ENCODE measurements around the gene ZNF544. TPM values are rescaled to one million over a fixed set of nuclear protein-coding genes. Genes with fewer than 3 reads are reported as not detected.

ZNF544 gene
- total RNA-seq, 4 donors from 2014 or later = 34.2 to 55.1 (median 43.3) TPM

DNA sequence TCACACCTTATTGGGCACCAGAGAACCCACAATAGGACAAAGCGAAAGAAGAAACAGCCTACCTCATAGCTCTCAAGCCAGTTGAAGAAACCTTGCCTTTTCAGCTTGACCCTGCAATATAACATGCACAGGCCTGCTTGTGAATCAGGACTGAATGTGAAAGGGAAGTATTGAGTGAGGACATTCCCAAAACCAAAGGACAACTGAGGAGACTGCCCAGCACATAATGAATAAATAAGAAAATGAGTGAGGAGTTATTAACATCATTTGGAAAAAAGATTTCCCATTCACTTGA, 15.7 kb upstream of the ZNF544 start:
- TF ChIP-seq POLR2A (IDR thresholded peaks at IDR 0.05) = no peak
- TF ChIP-seq, protein P1, sequence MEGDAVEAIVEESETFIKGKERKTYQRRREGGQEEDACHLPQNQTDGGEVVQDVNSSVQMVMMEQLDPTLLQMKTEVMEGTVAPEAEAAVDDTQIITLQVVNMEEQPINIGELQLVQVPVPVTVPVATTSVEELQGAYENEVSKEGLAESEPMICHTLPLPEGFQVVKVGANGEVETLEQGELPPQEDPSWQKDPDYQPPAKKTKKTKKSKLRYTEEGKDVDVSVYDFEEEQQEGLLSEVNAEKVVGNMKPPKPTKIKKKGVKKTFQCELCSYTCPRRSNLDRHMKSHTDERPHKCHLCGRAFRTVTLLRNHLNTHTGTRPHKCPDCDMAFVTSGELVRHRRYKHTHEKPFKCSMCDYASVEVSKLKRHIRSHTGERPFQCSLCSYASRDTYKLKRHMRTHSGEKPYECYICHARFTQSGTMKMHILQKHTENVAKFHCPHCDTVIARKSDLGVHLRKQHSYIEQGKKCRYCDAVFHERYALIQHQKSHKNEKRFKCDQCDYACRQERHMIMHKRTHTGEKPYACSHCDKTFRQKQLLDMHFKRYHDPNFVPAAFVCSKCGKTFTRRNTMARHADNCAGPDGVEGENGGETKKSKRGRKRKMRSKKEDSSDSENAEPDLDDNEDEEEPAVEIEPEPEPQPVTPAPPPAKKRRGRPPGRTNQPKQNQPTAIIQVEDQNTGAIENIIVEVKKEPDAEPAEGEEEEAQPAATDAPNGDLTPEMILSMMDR (IDR thresholded peaks at IDR 0.05) = no peak
- 89 to 100% methylated on average over 1 of the region's 1 CpG for WGBS, 2 donors
- intact Hi-C loops (cut with DNase I; ENCODE audit: low total_unique reads) = no loop called here
- no peak overlapping the region for H3K4me3 ChIP-seq (ENCODE audit: low read depth, poor library complexity, severe bottlenecking)
- no peak for DNase-seq (ENCODE audit: low spot score in 2 of 2)

DNA sequence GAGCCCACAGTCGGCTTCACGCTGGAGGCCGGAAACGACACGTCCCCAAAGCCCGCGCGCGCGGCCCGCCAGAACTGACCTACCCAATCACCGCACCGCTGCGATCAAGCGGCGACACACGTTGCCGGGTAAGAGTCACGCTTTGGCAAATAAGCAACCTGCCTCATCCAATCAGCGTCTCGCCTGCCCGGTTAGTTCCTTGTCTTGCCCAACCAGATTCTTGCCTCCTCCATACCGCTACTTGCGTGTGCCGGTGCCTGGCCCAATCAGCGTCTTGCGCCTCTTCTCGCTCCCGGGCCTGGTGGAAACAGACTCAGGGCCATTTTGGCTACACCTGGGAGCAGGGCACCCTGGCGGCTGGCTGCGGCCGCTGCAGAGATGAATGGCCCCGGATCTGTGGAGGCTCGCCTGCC, 11.6 kb upstream of the ZNF544 start:
- no peak for TF ChIP-seq POLR2A (IDR thresholded peaks at IDR 0.05)
- TF ChIP-seq, protein P1 (IDR thresholded peaks at IDR 0.05) = no peak
- intact Hi-C loops (cut with DNase I; ENCODE audit: low total_unique reads) = no loop called here
- H3K4me3 ChIP-seq (ENCODE audit: low read depth, poor library complexity, severe bottlenecking) = no peak overlapping the region
- no peak for DNase-seq (ENCODE audit: low spot score in 2 of 2)
- 48 to 54% methylated on average over 33 to 34 of the region's 34 CpGs for WGBS, 2 donors

DNA sequence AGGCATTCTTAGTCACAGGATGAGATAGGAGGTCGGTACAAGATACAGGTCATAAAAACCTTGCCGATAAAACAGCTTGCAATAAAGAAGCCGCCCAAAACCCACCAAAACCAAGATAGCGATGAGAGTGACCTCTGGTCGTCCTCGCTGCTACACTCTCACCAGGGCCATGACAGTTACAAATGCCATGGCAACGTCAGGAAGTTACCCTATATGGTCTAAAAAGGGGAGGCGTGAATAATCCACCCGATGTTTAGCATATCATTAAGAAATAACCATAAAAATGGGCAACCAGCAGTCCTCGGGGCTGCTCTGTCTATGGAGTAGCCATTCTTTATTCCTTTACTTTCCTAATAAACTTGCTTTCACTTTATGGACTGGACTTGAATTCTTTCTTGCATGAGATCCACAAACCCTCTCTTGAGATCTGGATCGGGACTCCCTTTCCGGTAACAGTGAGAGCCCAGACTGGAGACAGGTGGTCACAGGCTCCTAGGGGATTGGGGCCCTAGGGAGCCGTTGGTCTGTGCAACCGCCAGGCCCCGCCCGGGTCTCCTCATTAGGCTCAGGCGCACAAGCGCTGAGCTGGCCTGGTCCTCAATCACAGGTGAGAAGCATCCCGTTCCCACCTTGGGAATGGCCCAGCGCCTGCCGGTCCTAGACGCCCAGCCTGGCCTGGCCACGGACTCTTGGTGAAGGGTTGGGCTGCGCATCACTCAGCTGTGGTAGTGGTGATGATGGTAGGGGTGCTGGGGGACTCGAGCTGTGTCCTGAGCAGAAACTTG, 10.9 kb upstream of the ZNF544 start:
- intact Hi-C loops (cut with DNase I; ENCODE audit: low total_unique reads) = no loop called here
- TF ChIP-seq, protein P1 (IDR thresholded peaks at IDR 0.05) = no peak
- no peak for TF ChIP-seq POLR2A (IDR thresholded peaks at IDR 0.05)
- H3K4me3 ChIP-seq (ENCODE audit: low read depth, poor library complexity, severe bottlenecking) = no peak overlapping the region
- WGBS, 2 donors = 91 to 92% methylated on average over 25 of the region's 25 CpGs
- no peak for DNase-seq (ENCODE audit: low spot score in 2 of 2)

DNA sequence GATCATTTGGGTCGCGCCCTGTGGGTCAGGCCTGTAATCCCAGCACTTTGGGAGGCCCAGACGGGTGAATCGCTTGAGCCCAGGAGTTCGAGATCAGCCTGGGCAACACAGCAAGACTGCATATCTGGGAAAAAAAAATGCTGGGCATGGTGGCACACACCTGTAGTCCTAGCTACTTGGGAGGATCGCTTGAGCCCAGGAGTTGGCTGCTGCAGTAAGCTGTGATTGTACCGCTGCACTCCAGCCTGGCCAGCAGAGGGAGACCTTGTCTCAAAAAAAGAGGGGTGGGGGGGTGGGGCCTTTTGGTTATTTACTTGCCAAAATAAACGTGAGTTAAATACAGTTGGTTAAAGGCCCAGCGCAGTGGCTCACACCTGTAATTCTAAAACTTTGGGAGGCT, 9.8 kb upstream of the ZNF544 start:
- WGBS, 2 donors = 48 to 57% methylated on average over 9 of the region's 9 CpGs

DNA sequence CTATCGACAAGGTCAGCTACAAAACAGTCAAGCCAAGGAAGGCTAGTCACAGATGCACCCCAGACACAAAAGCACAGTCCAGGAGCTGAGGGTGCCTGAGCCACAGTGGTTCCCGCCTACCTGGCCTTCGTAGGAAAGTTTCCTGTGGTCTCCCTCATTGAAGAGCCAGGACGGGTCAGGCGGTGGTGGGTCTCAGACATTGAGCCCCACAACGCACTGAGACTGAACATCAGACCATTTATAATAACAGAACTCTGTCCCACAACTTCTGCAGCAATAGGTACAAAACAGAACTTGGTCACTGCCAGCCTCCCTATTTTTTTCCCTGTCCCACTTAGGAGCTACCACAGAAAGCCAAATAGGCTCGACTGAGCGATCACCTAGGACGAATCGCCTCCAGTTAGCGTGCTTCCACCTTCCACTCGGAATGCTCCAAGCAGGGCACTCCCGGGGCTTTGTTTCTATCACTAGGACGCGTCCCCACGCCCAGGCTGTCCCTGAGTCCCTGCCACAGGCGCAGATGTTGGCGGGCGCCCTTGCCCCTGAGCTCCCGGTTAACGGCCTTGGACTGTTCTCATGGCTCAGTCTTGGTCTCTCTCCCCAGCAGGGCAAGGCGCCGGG, 640 bp upstream of the ZNF544 start:
- peak overlapping the region; percentile 48 for H3K4me3 ChIP-seq (ENCODE audit: low read depth, poor library complexity, severe bottlenecking)
- DNase-seq (ENCODE audit: low spot score in 2 of 2) = no peak
- intact Hi-C loops (cut with DNase I; ENCODE audit: low total_unique reads) = no loop called here
- 6 to 14% methylated on average over 18 to 22 of the region's 23 CpGs for WGBS, 2 donors
- TF ChIP-seq, protein P1 (IDR thresholded peaks at IDR 0.05) = no peak
- no peak for TF ChIP-seq POLR2A (IDR thresholded peaks at IDR 0.05)

More for the DNA sequence above, 9.8 kb upstream of the ZNF544 start:
- TF ChIP-seq POLR2A (IDR thresholded peaks at IDR 0.05) = no peak
- TF ChIP-seq, protein P1 (IDR thresholded peaks at IDR 0.05) = no peak
- DNase-seq (ENCODE audit: low spot score in 2 of 2) = no peak
- intact Hi-C loops (cut with DNase I; ENCODE audit: low total_unique reads) = no loop called here
- H3K4me3 ChIP-seq (ENCODE audit: low read depth, poor library complexity, severe bottlenecking) = no peak overlapping the region
